Sigmoid colon (tissue), 4 donors: Measurements from ENCODE around the gene INVS.

Source experiments
- CTCF ChIP-seq, 4 experiments: fragments of 450-650 bp in 3 of 4; fragments of 200-600 bp in 1 of 4; IDR thresholded peaks; one replicate each; pipeline ENCODE4 v1.5.1; 2016 to 2019; ENCODE audit warnings: antibody characterized with exemption in 4 of 4, mild to moderate bottlenecking in 3 of 4, moderate library complexity in 2 of 4
- EP300 ChIP-seq, 4 donors: sonication (generic); formaldehyde crosslinking; IDR thresholded peaks; one replicate each; pipeline ENCODE4 v1.6.1; 2017; ENCODE audit warnings: antibody characterized with exemption in 4 of 4
- POLR2A ChIP-seq, 2 donors: fragments of 450-650 bp; IDR thresholded peaks; one replicate each; pipeline ENCODE4 v1.6.1; 2016; ENCODE audit warnings: antibody characterized with exemption in 2 of 2, mild to moderate bottlenecking in 2 of 2, moderate library complexity in 2 of 2

- no peak for TF ChIP-seq CTCF (IDR thresholded peaks at IDR 0.05)
- TF ChIP-seq EP300 (IDR thresholded peaks at IDR 0.05) = no peak
- TF ChIP-seq POLR2A (IDR thresholded peaks at IDR 0.05) = no peak
Measured at GRCh38 chr9:100309992-100310391, 210.9 kb downstream of the INVS start.
